HG03432 (cell line): ENCODE data around the gene SCRT2.
"Not testable (repeated sequence)": the region's sequence is repeated elsewhere in the genome, so short reads cannot be mapped to it uniquely, and the experiment has no call there.

Experiments
- ATAC-seq: cut with Tn5 transposase; IDR thresholded peaks from one replicate; pipeline ENCODE4 v1.9.1; 2021; ENCODE audit warnings: mild to moderate bottlenecking, moderate library complexity; ENCODE audit not compliant: unreplicated experiment

The SCRT2 gene

DNA sequence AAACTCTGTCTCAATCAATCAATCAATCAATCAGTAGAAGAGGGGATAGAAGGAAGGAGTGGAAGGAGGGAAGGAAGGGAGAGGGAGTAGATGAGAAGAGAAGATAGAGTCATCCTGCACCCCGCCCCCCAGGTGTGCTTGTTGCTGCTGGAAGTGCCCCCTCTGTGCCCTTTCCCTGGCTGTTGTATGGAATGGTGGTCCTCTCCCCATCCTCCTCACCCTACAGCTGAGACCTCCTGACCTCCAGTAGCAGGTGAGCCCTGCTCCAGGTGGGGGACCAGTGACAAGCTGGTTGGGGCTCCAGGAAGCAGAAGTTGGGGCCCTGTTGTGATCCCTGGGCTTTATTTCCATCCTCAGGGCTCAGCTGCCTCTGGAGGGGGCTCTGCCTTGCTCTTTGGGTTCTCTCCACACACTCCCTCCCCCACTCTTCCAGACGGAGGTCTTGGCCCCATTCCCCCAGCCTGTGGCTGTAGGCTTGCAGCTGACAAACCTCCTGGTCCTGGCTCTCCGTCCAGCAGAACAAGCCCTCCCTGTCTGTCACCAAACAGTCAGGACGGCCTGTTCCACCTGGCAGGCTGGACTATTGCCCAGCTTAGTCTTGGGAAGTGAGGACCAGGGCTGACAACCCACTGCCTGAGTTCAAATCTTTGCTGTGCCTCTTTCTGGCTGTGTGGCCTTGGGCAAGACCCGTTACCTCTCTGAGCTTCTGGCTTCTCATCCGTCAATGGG, 26.0 kb upstream of the SCRT2 start:
- ATAC-seq: no peak

DNA sequence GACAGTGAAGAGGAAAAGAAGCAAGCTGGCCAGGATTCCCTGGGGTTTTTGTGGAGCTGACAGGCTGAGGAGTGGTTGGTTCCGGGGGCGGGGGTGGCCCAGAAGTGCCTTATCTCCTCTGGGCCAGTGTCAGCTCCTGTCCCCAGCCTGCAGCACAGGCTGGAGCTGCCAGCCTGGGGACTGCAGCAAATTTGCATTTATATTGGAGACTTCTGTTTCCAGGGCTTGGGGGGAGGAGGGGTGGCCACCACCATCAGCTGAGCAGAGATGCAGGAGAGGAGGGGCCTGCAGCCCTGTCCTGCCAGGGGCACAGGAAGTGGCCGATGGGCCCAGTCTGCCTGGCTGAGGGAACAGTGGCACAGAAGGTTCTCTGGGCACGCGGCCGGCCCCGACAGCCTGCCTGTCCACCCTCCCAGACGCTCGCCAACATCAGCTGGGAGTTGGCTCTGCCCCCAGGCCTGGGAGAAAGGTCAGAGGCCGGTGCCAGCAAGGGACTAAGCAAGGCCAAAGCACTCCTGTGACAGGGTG, 24.3 kb upstream of the SCRT2 start:
- ATAC-seq: no peak

DNA sequence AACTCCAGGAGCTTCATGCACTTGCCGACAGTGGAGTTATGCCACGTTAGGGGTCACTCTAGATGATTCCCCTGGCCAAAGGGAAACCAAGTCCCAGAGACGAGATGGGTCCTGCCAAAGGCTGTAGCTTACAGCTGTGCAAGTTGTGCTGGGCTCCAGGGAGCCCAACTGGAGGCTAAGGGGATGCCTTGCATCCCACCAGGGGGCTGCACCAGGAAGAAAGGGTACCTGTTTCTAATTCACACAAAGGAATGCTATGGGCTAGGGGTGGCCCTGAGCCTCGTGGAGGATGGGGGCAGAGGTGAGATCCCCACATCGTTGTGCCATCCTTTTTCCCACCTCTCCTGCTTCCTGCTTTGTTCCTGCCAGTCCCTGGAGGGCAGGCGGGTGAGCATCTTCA, 23.7 kb upstream of the SCRT2 start:
- ATAC-seq: no peak

DNA sequence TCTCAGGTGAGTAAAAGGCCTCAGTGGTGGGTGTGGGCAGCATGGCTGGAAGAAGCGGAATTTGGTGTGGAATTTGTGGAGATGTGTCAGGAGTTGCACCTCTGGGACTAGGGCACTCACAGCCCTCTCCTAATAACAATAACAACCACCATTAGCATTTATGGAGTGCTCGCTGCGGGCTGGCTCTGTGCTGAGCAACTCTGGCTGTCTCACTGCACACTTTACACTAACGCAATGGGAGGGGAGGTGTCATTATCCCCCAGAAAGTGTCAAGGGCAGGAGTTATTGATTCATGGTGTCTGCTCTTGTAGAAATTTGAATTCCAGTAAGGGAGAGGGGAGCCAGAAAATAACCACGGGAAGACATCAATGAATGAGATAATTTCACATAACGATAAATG, 22.7 kb upstream of the SCRT2 start:
- no peak for ATAC-seq

DNA sequence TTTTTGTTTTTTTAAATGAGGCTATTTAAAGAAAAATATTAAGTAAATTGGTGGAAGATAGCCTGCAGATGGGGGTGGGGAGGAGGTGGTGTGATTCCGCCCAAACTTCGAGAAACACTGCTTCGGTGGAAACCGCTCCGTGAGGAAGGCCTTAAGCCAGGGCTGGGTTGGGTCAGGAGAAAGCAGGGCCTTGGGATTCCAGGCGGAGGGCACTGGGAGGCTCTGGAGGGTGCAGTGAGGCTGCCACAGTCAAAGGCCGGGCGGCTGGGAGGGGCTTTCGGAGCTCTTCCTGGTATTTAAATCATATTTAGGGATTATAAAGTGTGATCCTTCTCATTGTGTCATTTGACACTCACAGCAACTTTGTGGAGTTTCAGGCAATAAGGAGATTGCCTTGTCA, 22.2 kb upstream of the SCRT2 start:
- ATAC-seq: no peak

DNA sequence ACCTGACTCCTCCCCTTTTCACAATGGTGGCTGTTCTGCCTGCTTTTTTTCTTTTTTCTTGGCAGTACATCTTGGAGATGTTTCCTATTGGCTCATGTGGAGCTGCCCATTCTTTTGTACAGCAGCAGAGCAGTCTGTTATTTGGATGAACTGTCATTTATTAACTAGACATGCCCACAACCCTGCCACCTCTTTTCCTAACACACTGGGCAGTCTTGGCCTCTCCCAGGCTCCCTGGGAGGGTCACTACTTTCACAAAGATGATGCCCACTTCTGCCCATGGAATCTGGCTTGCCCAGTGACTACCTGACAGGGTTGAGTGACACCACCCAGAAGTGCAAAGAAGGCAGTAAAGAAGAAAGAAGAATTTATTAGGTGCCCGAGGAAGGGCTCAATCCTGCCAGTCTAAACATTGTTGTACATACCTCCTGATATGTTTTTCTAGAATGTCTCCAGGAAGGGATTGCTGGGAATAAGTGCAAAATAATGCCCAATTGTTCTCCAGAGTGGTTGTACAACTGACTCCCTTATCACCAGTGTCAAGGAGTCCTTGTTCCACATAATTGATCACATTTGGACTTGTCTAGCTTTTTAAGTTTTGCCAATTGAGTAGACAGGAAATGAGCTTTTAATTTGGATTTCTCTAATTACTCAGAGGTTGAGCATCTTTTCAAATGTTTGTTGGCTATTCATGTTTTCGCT, 19.7 kb upstream of the SCRT2 start:
- no peak for ATAC-seq

DNA sequence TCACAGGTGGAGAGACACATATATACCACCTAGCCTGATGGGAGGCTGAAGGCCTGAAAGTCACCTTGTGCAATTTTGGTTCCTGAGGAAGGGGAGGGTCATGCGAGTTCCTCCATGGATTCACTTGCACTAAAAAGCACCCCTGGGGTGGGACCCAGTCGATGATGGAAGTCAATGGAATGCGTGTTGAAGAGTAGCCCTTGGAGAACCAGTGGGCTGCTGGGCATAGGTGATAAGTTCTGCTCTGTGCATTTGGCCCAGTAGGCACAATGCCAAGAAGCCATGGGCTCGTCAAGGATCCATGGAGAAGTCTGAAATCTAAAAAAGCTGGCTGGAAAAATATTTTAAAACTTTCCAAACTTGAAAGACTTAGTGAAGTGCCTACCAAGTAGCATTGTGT, 18.9 kb upstream of the SCRT2 start:
- ATAC-seq: no peak

DNA sequence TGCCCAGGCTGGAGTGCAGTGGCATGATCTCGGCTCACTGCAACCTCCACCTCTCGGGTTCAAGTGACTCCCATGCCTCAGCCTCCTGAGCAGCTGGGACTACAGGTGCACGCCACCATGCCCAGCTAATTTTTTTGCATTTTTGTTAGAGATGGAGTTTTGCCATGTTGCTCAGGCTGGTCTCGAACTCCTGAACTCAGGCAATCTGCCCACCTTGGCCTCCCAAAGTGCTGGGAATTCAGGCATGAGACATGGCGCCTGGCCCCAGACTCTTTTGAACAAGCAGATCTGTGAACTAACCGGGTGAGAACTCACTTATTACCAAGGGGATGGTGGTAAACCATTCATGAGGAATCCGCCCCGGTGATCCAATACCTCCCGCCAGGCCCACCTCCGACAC, 18.2 kb upstream of the SCRT2 start:
- ATAC-seq: not testable (repeated sequence)

DNA sequence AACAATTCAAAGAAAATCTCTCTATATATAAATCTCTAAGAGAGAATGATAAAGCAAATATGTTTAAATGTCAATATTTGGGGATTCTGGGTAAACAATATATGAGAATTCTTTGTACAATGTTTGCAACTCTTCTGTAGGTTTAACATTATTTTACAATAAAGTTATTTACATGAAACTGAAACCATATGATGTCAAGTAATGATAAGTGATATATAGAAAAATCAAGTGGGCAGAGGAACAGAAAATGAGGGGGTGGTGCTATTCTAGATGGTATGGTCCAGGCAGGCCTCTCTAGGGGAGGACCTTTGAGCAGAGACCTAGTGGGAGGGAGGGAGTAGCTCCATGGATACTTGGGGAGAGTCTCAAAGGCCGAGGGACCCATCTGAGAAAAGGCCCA, 16.4 kb upstream of the SCRT2 start:
- no peak for ATAC-seq

DNA sequence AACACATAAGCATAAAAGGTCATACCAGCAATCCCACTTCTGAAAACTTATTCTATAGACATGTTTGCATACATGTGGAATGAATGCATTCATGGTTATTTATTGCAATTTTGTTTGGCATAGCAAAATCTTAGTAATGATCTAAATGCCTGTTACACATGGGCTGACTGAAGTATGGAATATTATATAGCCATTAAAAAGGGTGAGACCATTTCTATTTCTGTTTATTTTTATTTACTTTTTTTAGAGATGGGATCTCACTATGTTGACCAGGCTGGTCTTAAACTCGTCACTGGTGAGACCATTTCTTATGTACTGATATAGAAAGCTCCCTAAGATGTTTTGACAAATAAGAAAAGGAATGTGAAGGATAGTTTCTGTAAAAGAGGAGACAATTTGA, 14.3 kb upstream of the SCRT2 start:
- ATAC-seq: no peak

DNA sequence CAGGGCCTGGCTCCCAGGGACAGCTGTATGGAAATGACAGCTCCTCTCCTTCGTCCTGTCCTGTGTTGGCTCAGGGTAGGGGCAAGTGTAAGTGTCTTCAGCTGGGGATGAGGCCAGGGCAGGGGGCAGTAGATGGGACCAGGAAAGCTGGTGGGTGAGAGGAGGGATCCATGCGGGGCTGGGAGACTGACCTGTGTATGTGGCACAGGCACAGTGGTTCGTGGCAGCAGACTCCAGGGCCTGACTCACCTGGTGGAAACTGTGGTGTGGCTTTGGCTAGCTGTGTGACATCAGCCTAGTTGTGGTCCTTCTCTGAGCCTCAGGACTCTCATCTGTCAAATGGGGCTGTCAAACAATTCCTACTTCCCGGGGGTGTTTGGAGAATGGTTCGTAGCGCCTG, 13.7 kb upstream of the SCRT2 start:
- ATAC-seq: no peak

DNA sequence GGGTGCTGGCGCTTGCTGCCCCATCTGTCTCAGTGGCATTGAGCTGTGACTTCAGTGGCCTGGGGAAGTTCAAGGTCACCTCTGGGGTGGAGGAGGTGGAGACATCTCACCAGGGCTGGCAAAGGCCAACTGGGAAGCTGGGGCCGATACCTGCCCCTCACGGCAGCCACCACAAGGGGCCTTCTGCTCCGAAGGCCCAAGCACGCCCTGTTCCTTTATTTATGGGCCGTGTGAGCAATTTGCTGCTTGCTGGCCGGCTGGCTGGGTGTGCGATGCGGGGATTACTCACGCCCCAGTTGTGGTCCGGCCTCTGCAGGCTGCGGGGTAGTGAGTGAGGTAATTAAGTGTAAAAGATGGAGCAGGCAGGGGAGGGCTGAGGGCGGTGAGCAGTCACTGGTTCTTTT, 13.2 kb upstream of the SCRT2 start:
- ATAC-seq: no peak

DNA sequence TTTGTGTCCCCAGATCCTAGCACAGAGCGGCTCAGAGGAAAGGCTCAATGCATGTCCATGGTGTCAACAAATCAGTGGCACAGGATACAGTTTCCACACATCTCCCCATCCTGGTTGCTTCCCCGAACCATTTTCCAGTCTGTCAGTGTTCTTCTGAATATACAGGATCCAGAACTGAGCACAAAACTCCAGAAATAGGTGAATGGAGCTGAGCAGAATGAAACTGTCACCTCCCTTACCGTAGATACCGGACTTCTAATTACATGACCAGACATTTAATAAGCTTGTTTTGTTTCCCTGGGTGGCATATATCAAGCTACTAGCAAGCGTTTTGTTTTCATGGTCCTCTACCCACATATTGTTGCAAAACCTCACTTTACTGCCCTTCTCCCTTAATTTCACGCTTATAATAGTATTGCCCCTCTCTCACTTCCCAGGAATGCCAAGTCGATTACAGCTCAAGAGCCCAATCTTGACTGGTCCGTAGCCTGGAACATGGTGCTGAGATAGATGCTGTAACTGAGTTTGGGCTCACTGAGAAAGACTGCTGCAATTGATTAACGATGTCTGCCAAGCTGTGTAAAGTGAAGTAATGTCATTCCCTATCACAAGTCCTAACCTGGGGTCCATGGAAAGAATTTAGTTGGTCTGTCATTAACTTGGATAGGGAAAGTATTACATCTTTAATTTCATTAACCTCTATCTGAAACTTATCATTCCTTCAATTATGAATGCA, 12.0 kb upstream of the SCRT2 start:
- no peak for ATAC-seq

DNA sequence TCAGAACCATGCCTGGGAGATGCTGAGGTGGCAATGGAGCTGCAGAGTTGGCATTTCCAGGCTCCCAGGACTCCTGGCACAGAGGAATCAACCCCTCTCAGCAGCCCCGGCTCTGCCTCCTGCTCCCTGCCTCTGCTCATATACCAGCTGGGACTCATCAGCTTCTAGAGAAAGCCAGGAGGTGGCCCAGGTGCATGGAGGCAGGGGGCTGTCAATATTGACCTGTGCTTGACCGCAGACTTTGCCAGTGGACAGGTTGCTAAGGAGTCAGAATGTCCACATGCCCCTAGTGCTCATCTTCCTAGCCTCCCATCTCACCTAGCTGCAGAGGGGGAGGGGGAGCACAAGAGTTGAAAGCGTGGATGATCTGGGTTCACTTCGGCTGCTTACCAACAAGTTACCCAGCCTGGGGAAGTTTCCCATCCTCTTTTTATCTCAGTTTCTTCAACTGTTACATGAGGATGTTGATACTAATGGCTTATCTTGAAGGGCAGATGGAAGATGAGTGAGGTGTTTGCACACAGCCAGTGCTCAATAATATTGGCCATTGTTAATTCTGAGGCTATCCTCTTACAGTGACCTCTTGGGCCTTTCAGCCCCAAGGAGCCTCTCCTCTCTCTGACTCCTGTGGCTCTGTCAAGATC, 9.2 kb upstream of the SCRT2 start:
- ATAC-seq: no peak

DNA sequence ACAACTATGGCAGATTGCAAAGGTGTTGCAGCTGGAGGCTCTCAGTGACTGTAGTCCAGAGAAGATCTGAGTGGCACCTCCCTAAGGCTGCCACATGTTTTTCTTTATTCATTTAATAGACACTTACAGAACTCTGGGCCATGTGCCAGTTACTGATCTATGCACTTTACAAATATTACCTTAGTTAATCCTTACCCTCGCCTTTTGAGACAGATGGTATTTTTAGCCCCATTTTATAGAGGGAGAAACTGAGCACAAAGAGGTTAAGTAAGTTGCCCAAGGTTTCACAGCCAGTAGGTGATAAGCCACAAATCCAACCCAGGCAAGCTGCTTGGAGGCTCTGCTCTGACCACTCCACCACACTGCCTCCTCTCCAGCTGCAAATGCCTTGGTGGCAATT, 6.5 kb upstream of the SCRT2 start:
- ATAC-seq: no peak

DNA sequence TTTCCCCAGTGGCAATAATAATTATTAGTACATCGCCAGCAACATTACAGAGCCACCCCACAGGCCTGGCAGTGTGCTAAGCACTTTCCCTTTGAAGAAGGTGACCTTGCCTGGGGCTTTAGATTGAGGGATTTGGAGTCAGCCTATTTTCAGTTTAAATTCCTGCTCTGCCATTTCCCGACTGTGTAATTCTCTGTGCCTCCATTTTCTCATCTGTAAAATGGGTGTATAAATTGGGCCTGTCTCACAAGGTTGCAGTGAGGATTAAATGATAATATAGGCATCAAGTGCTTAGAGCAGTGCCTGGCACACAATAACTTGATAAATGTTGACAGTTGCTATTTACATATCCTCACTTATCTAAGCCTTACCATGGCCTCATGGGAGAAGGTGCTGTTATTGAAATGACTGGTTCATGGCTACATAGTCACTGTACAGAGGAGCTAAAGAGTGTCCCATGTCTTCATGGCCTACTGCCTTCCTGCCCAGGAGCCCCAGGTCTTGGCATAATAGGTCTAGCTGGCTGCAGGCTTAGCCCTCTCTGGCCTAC, 5.1 kb upstream of the SCRT2 start:
- ATAC-seq: no peak

DNA sequence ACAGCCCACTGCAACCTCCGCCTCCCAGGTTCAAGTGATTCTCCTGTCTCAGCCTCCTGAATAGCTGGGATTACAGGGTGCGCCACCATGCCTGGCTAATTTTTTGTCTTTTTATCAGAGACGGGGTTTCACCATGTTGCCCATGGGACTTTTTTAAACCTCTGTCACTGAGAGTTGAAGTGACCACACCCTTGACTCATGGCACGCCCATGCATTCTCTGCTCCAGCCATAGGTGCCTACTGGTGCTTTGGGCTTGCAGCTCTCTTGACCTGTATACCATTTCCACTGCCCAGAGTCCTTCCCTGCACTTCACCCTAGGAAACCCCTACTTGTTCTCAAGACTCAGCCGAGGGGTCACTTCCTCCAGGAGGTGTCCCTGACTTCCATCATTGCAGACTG, 2.4 kb upstream of the SCRT2 start:
- no peak for ATAC-seq

DNA sequence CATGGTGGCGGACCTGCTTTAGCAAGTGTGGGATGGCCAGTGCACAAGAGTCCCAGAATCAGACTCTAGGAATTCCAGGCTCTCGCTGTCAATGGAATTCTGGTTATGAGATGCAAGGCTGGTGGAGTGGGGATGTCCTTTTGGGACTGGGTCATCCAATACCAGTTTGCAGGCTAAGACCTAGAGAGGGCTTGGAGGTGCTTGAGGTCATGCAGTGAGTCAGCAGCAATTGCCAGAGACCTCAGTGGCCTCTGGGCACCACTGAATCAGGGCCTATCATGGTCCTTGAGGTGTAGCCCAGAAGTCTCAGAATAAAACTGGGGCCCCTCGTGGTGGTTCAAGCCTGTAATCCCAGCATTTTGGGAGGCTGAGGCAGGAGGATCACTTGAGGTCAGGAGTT, 1.4 kb upstream of the SCRT2 start:
- no peak for ATAC-seq

DNA sequence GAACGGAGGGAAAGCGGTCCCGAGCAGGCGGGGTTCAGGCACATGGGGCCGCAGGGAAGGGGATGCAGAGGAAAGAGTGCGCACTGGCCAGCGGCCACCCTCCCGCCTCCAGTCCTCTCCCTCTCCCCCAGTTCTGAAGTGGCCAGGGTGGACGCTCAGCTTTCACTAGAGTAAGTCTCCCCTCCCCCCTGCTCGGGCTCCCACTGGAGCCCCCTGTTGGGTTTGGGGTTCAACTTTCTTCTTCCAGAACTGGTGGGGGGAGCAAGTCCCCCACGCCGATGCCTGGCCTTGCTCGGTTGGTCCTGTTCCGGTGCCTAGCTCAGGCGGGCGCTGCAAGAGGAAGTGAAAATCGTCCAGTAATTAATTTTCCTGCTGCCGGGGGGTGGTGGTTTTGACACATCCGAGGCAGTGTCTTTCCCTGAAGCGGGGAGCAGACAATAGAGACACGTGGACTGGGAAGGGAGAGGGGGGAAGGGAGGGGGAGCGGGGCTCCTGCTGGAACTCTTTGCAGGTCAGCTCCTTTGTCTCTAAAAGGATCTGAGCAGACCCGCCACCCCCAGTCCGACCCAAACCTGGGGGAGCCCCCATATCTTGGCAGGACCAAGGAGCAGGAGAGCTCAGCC, 824 bp upstream of the SCRT2 start:
- no peak for ATAC-seq

DNA sequence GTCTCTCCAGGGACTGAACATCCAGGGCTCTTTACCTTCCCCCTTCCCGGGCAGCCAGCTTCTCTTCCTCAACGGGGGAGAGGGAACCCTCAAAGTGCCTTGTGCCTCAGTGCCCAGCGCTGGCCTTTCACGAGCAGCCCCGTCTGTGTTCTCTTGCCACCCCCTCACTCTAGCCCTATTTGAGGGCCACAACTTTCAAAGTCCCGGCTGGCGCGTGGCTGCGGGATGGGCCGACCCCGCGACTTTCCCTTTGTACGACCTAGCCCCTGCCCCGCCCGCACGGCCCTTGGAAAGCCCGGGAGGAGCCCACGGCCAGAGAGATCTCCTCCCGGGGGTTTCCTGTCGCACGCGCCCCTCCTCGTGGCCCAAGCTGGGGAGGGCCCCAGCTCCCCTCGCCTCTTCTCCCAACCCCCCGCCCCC, 559 bp downstream of the SCRT2 start:
- no peak for ATAC-seq

DNA sequence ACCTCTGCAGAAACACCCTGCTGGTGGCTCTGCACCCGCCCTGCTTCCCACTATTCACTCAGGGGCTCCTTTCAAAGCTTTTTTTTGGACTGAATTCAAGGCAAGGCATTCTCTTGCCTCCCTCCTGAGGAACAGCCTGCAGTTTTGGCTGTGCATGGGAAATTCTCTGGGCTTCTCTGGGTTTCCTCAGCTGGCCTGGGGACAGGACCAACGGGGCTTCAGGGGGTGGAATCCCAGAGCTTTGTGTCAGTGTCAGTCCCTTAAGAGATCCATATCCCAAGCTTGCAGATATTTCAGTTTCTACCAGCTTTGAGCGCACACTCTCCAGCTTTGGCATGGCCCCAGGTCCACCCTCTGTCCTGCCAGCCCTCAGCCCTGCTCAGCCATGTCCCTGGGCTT, 2.0 kb downstream of the SCRT2 start:
- ATAC-seq: no peak
